ENCODE measurements around the gene LANCL2.
"Not testable (repeated sequence)": the region's sequence is repeated elsewhere in the genome, so short reads cannot be mapped to it uniquely, and the experiment has no call there.

LANCL2 gene

DNA sequence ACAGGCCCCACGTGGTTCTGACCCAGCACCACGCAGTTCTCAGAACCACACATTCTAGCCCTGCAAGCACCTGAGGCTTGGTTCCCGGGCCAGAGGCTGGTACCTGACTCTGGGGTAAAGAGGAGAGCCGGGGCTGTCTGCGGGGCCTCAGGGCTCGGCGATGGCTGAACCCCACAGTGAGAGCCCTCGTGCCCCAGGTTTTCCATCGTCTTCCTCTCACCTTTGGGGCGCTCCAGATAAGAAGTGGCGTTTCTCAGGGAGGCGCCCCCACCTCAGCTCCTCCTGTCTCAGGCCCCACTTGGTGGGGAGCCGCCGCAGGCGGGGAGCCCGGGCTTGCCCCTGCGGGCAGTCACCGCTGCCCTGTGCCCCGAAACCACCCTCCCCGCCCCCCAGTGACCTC is 2.2 kb upstream of the LANCL2 start:
- no peak for DNase-seq

GRCh38 chr7:55363386-55364170 is 1.6 kb upstream of the LANCL2 start:
- no peak for DNase-seq

GRCh38 chr7:55365675-55366460 is 731 bp downstream of the LANCL2 start:
- peak; percentile 86 for DNase-seq

- no peak for DNase-seq
Measured at GRCh38 chr7:55366461-55367070, 1.4 kb downstream of the LANCL2 start.

DNA sequence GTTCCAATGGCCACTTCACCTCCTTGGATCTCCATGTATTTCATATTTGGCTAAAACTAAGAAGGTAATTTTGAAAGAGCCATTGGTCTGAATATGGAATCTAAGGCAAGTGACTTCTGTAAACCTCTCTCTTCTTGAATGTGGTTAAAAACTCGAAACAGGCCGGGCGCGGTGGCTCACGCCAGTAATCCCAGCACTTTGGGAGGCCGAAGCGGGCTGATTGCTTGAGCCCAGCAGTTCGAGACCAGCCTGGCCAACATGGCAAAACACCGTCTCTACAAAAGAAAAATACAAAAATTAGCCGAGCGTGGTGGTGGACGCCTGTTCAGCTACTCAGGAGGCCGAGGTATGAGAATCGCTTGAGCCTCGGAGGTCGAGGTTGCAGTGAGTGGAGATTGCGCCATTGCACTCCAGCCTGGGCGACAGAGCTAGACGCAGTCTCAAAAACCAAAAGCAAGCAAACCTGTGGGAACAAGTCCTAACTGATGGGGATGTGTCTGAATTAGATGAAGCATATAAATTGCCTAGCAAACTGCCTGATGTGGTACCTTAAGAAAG is 2.2 kb downstream of the LANCL2 start:
- DNase-seq: no peak

DNA sequence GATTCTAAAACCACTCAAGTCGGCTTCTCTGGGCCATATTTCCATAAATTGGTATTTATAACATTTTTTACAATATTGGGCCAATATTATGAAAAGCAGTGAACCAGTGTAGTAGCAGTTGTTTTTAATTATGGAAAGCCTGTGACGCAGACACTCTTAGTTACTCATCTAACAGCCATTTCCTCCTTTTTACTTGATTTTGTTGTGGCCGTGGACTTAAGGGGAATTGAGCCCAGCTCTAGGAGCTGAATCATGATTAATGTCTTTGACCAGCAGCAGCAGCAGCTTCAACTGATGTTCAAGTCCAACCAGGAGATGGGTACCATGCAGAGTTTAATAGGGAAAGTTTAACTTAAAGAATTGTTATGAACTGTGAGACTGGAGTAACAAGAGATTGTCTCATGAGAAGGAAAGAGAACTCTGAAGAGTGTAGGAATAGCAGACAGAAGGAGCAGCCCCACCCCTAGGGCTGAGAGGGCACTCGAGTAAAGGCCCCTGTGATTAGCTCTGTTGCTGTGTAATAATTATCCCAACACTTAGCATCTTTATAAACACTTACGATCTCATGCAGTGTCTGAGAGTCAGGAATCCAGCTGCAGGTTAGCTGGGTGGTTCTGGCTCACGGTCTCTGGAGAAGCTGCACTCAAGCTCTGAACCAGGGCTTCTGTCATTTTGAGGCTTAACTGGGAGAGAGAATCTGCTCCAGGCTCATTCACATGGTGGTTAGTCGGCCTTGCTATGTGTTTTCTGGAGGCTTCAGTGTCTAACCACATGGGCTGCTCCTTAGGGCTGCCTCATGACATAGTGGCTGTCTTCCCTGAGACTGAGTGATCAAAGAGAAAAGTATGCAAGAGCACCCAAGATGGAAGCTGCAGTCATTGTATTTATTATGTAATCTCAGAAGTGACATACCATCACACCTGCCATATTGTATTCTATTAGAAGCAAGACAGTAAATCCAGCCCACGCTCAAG is 4.6 kb downstream of the LANCL2 start:
- DNase-seq: no peak

DNA sequence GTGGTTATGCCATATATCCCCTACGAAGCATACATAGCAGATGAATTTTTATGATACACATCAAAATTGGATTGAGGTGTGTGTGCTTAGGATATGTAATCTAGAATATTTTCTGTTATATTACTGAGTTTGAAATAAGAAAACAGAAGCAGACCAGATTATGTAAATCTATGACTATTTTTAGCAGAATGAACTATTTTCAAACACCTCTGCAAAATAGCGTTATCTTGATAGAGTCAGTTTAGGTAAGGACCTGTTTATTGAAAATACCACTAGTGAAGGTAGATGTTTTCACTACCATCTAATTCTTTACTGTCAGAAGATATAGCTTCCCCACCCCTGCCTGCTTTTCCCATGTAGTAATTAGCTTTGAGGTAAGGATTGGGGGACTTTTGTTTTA is 9.1 kb downstream of the LANCL2 start:
- no peak for DNase-seq

DNA sequence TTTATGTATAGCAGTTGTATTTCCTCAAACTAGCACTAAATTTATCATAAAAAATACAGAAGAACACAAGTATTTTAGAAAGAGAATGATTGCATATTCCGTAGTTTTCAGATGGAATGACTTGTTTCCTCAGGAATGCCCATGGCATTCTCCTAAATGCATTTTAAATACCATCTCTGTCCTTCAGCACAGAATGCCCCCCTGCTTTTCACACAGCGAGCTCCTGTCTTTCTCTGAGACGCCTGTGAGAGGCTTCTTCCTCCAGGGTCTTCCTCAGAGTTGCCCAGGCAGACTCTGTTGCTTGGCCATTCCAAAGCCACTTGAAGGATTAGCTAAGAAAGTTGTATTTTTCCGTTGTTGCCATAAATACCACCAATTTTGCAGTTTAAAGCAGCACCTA is 10.1 kb downstream of the LANCL2 start:
- DNase-seq: no peak

GRCh38 chr7:55377162-55377817 is 12.2 kb downstream of the LANCL2 start:
- DNase-seq: no peak

DNA sequence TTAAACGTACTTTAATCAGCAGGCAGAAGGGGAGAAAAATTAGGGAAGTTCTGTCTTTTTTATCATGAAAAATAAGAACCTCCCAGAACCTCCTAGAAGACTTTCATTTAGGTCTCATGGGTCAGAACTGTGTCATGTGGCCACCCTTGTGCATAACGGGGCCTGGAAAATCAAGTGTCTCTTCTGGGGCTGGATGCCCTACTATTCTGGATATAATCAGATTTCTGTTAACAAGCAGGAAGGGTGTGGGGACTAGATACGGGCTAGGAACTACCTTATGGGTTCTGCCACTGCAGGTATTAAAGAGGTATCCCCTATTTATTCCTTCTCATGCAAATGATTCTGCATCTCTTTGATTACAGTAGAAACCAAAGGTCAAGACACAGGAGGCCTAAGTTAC is 14.1 kb downstream of the LANCL2 start:
- DNase-seq: no peak

GRCh38 chr7:55381189-55381588 is 16.1 kb downstream of the LANCL2 start:
- no peak for DNase-seq

DNA sequence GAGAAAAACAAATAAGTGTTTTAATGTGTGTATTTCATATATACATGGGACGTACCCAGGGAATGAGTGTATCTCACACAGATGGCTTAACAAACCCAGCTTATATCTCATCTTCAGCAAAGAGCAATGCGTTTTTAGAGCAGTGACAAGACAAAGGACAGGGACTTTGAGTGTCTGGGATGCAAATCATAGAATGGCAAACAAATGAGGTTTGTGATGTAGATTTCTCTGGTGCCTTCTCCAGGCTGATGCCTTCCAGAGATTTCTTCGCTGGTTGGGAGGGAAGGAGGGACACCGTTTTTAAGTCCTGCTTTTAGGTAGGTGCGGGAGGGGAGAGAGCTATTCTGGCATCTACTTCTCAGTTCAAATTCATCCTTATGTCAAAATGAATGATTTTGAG is 16.6 kb downstream of the LANCL2 start:
- no peak for DNase-seq

DNA sequence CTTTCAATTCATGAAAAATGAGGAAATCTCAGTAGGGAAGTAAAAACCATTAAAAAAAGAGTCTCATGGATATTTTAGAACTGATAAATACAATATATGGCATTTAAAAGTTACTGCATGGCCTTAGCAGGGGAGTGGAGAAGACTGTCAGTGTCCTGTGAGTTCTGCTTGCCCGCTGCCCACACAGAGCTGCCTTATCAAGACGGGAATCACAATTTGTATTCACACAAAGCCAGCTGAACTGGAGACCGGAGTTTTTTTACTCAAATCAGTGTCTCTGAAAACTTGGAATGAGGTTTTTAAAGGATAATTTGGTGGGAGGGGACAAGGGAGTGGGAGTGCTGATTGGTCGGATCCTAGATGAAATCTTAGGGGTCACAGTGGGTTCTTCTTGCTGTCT is 17.1 kb downstream of the LANCL2 start:
- no peak for DNase-seq

GRCh38 chr7:55386541-55386940 is 21.4 kb downstream of the LANCL2 start:
- no peak for DNase-seq

- DNase-seq: no peak
Measured at GRCh38 chr7:55387062-55387965, 22.2 kb downstream of the LANCL2 start.

GRCh38 chr7:55396233-55396785 is 31.2 kb downstream of the LANCL2 start:
- DNase-seq: no peak

GRCh38 chr7:55397617-55398016 is 32.5 kb downstream of the LANCL2 start:
- DNase-seq: no peak

GRCh38 chr7:55400191-55400590 is 35.1 kb downstream of the LANCL2 start:
- no peak for DNase-seq

GRCh38 chr7:55402506-55402905 is 37.4 kb downstream of the LANCL2 start:
- not testable (repeated sequence) for DNase-seq

DNA sequence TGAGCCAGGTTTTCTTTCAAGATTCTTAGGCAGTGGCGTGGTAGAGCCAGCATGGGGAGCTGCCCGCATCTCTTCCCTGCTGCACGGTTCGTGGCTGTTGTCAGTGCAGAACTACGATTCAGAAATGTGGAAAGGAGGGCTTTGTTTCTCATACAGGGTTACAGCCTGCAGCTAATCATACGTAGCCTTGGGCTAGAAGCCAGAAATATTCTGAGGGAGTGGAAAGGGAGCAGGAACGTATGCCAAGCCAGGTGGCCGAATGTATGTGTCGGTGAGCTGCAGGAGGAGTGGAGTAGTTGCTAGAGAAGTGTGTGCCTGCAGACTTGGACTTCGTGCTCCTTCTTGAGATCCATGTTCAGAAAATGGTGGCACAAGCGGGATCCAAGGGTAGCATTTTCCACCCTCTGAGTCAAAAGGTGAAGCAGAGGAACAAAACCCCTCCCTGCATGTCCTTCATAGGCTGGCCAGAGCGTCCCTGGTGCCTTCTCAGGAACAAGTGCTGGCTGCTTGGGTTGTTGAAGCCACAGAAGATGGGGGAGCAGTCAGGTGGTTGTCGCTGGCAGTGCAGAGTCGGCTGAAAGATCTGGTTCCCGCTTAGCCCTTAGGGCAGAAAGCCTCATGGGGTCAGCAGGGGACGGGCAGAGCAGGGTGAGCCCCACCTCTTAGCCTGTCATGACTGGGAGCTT is 40.9 kb downstream of the LANCL2 start:
- DNase-seq: no peak

Data from NCI-H1048 (cell line).